Right lobe of liver (tissue), 6 donors: Measurements from ENCODE around the gene POLR2L. TPM values are rescaled to one million over a fixed set of nuclear protein-coding genes. Genes with fewer than 3 reads are reported as not detected.

Experiments used
- ATAC-seq, 4 donors: fragments of 200-7000 bp; cut with Tn5 transposase; one replicate each; pipeline ENCODE4 v1.9.1; 2020; ENCODE audit warnings: mild to moderate bottlenecking in 4 of 4, moderate library complexity in 4 of 4
- DNase-seq, 3 donors: peaks; one replicate each; pipeline ENCODE4 v3.0.0-alpha.2; 2020
- H3K27ac ChIP-seq, 3 donors: fragments of 200-600 bp; one replicate each; pipeline ENCODE4 v1.8.0; 2022
- H3K27me3 ChIP-seq, 2 donors: fragments of 200-600 bp; one replicate each; pipeline ENCODE4 v1.8.0; 2022
- H3K36me3 ChIP-seq, 4 donors: fragments of 200-600 bp; sonication (generic) in 1 of 4; one replicate each; pipeline versions ENCODE4 v1.5.1 to v1.8.0; 2017 to 2022; ENCODE audit warnings: control low read depth in 1 of 4
- H3K4me1 ChIP-seq, 4 donors: fragments of 200-600 bp; sonication (generic) in 1 of 4; one replicate each; pipeline versions ENCODE4 v1.5.1 to v1.8.0; 2017 to 2022; ENCODE audit warnings: control low read depth in 1 of 4
- H3K4me3 ChIP-seq, 3 donors: fragments of 200-600 bp; one replicate each; pipeline ENCODE4 v1.8.0; 2022
- H3K9me3 ChIP-seq, 4 donors: fragments of 200-600 bp; sonication (generic) in 1 of 4; one replicate each; pipeline versions ENCODE4 v1.5.1 to v1.8.0; 2017 to 2022; ENCODE audit warnings: control low read depth in 1 of 4
- CTCF ChIP-seq, 4 donors: fragments of 200-600 bp in 3 of 4; fragments of 450-650 bp in 1 of 4; IDR thresholded peaks; one replicate each; pipeline versions ENCODE4 v1.5.1 to v1.8.0; 2016 to 2022; ENCODE audit warnings: antibody characterized with exemption in 4 of 4, mild to moderate bottlenecking in 2 of 4
- POLR2A ChIP-seq: fragments of 450-650 bp; IDR thresholded peaks from one replicate; pipeline ENCODE4 v1.6.1; 2017; ENCODE audit warnings: antibody characterized with exemption, mild to moderate bottlenecking
- WGBS: methylation state at CpG from one replicate; pipeline ENCODE4 v1.1.6; 2018; ENCODE audit warnings: low coverage, low lambda C conversion rate; ENCODE audit not compliant: insufficient coverage; ENCODE audit errors: missing lambda C conversion rate; 5-methylcytosine and 5-hydroxymethylcytosine counted together
- intact Hi-C, 2 donors: fragments of 100-400 bp; cut with DNase I; formaldehyde crosslinking; loops; one replicate each; pipeline versions ENCODE4 v1.11.2 to v1.14.1; 2022
- total RNA-seq, 6 experiments: library from RNA; depleted of rRNA in 2 of 6; stranded (reverse); fragments of >200 nt in 2 of 6; fragmentation: NEBNext Ultra II Directional in 3 of 6; extraction: Animal tissue kit (Norgen Biotek cat#: 25700) in 3 of 6; gene quantifications; one replicate each; pipeline versions ENCODE4 v1.1.0 to v1.2.4, GENCODE V29; 2016 to 2023
- donor health status: DM: no; HTN: yes; CAD: no.
- donor health status: DM: no; HTN: no; CAD: no.
- donor health status: DM: no; HTN: no; CAD: no.
- donor health status: DM: no; HTN: yes; CAD: no.
- donor health status: DM: no; HTN: yes; CAD: no.

POLR2L gene
- total RNA-seq, 6 experiments from 2014 or later, result 34.5 to 88.1 (median 72.9) TPM

- peaks cover 0 to 76% (median 37%) of the 10 kb centered on the region in 4 donors for H3K4me1 ChIP-seq
- ATAC-seq (no peak), DNase-seq (no peak)
- intact Hi-C loops, result no loop called here
- 19% methylated on average over 5 of the region's 9 CpGs for WGBS
- no peak overlapping the region for H3K4me3 ChIP-seq
- TF ChIP-seq POLR2A (no peak), CTCF (IDR thresholded peaks at IDR 0.05) (no peak)
- H3K36me3 ChIP-seq, result peaks cover 0 to 24% (median 7%) of the 10 kb centered on the region in 4 donors
- no peaks in the 10 kb centered on the region for H3K9me3 ChIP-seq
- H3K27me3 ChIP-seq, result no peaks in the 10 kb centered on the region
- peak overlapping the region in 1 of 3 donors; percentile 20 for H3K27ac ChIP-seq
Observed at GRCh38 chr11:826227-826621, 16.1 kb downstream of the POLR2L start.

GRCh38 chr11:825366-826226 lies 16.7 kb downstream of the POLR2L start:
- Histone ChIP-seq H3K36me3 (peaks cover 0 to 24% (median 7%) of the 10 kb centered on the region in 4 donors), H3K27me3 (no peaks in the 10 kb centered on the region), H3K4me3 (no peak overlapping the region), H3K27ac (peak overlapping the region in 1 of 3 donors; percentile 20), H3K4me1 (peaks cover 0 to 74% (median 34%) of the 10 kb centered on the region in 4 donors), H3K9me3 (no peaks in the 10 kb centered on the region)
- intact Hi-C loops, result no loop called here
- TF ChIP-seq POLR2A, result no peak
- TF ChIP-seq CTCF (IDR thresholded peaks at IDR 0.05), result no peak
- WGBS, result 42% methylated on average over 6 of the region's 12 CpGs
- DNase-seq (peak in 1 of 3 donors; percentile 73), ATAC-seq (peak in 2 of 4 donors; percentile 0 to 3)

- peaks cover 0 to 24% (median 7%) of the 10 kb centered on the region in 4 donors for H3K36me3 ChIP-seq
- intact Hi-C loops, result no loop called here
- ATAC-seq (peak in 1 of 4 donors; percentile 0), DNase-seq (no peak)
- no peaks in the 10 kb centered on the region for H3K9me3 ChIP-seq
- H3K27ac ChIP-seq, result no peak overlapping the region
- H3K4me1 ChIP-seq, result peaks cover 0 to 72% (median 30%) of the 10 kb centered on the region in 4 donors
- WGBS, result 46% methylated on average over 7 of the region's 11 CpGs
- no peaks in the 10 kb centered on the region for H3K27me3 ChIP-seq
- TF ChIP-seq POLR2A (no peak), CTCF (IDR thresholded peaks at IDR 0.05) (no peak)
- H3K4me3 ChIP-seq, result no peak overlapping the region
Observed at GRCh38 chr11:824942-825341, 17.4 kb downstream of the POLR2L start.

- TF ChIP-seq POLR2A (no peak), CTCF (IDR thresholded peaks at IDR 0.05) (no peak)
- no peaks in the 10 kb centered on the region for H3K9me3 ChIP-seq
- ATAC-seq, result no peak
- peaks cover 0 to 66% (median 28%) of the 10 kb centered on the region in 4 donors for H3K4me1 ChIP-seq
- H3K27ac ChIP-seq, result no peak overlapping the region
- no peaks in the 10 kb centered on the region for H3K27me3 ChIP-seq
- WGBS, result no CpG with 5 or more reads among the region's 59 CpGs
- no peak for DNase-seq
- no peak overlapping the region for H3K4me3 ChIP-seq
- intact Hi-C loops, result no loop called here
- H3K36me3 ChIP-seq, result peaks cover 0 to 24% (median 7%) of the 10 kb centered on the region in 4 donors
Observed at GRCh38 chr11:824292-824880, 17.9 kb downstream of the POLR2L start.
